ENCODE data around the gene MACROD2.

Gene MACROD2

DNA sequence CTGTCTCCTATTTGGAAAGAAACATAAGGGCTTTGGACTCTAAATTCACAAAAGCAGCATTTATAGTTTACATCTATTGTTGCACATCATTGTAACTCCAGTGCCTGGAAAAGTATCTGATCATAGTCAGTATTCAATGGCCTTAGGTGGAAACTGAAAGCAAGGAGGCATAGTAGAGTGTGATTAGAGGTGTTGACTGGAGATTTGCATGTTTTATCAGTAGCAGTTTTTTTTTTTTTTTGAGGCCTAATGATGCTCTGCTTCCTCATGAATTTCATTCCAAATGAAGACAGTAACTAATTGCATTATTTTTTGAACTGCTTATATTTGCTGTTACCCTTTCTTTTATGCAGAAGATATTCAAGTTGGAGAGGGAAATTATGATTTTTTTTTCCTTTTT, 555.3 kb downstream of the MACROD2 start:
- no peak for DNase-seq (ENCODE audit: low read depth)
- TF ChIP-seq, protein P1, sequence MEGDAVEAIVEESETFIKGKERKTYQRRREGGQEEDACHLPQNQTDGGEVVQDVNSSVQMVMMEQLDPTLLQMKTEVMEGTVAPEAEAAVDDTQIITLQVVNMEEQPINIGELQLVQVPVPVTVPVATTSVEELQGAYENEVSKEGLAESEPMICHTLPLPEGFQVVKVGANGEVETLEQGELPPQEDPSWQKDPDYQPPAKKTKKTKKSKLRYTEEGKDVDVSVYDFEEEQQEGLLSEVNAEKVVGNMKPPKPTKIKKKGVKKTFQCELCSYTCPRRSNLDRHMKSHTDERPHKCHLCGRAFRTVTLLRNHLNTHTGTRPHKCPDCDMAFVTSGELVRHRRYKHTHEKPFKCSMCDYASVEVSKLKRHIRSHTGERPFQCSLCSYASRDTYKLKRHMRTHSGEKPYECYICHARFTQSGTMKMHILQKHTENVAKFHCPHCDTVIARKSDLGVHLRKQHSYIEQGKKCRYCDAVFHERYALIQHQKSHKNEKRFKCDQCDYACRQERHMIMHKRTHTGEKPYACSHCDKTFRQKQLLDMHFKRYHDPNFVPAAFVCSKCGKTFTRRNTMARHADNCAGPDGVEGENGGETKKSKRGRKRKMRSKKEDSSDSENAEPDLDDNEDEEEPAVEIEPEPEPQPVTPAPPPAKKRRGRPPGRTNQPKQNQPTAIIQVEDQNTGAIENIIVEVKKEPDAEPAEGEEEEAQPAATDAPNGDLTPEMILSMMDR (IDR thresholded peaks at IDR 0.05; ENCODE audit: insufficient read depth, low read depth, low read length, missing control alignments) = no peak
- H3K4me3 ChIP-seq (ENCODE audit: low read depth, low read length) = no peak overlapping the region

DNA sequence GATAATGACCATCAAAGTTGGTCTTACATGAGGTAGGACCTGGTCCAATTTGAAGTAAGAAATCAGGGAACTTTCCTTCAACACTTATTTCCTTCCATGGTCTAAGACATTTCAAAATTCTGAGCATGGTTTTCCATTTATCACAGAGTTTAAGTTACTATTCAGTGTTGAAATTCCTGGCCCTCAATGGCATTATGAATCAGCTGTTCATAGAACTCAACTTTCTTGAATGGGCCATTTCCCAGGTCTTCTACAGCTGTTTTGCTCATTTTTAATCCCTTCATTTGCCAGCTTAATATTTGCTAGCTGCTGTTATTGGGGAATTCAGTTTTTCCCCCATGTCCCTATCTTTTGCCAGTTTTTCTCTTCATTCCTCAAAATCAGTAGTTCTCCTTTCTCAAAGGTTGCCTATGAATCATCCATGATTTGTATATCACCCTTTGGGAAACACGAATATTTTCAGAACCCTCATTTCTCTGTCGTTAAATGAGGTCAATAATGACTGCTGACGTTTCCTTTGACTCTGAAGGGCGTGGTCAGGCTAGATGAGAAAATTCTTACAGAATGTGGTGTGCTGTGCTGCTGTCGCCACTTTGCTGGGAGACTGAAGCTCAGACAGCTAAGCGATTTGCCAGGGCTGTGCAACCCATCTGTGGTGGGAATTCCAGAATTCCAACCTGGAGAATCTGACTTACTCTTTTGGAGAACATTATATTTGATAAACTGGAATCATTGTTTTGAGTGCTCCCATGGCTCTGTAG, 558.6 kb downstream of the MACROD2 start:
- TF ChIP-seq, protein P1 (IDR thresholded peaks at IDR 0.05; ENCODE audit: insufficient read depth, low read depth, low read length, missing control alignments) = no peak
- H3K4me3 ChIP-seq (ENCODE audit: low read depth, low read length) = no peak overlapping the region
- DNase-seq (ENCODE audit: low read depth) = no peak

DNA sequence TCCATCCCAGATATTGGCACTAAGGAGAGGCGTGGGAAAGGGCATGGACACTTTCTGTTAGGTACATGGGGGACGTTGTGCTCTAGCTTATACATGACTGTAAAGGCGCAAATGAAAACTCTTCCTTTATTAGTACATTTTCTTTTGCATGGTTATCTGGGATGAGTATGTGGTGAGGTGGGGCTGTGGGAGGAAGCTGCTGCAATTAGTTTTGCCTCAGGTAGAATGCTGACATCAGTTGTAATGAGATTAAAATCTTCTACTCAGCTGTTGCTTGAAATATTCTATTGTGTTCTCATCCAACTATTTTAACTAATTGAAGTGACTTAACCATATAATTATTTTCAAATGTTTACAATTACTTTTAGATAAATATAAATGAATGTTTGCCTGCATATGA, 560.4 kb downstream of the MACROD2 start:
- no peak overlapping the region for H3K4me3 ChIP-seq (ENCODE audit: low read depth, low read length)
- DNase-seq (ENCODE audit: low read depth) = no peak
- TF ChIP-seq, protein P1 (IDR thresholded peaks at IDR 0.05; ENCODE audit: insufficient read depth, low read depth, low read length, missing control alignments) = no peak

DNA sequence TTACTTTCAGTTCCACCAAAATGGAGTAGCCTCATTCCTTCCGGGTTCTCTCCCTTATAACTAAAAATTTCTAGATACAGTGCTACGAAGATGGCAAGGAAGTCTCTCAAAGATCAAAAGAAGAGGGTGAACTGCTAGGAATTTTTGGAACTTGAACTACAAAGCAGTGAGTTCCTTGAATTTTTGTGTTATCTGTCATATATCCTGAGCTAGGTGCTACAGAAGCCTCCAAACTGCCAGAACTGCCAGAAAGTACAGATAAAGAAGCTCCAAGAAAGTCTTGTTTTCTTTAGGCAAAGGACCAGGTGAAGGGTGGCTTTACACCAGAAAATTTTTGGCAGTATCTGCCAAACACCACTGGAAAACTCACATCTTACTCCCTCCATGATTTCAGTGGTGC, 560.9 kb downstream of the MACROD2 start:
- H3K4me3 ChIP-seq (ENCODE audit: low read depth, low read length) = no peak overlapping the region
- TF ChIP-seq, protein P1 (IDR thresholded peaks at IDR 0.05; ENCODE audit: insufficient read depth, low read depth, low read length, missing control alignments) = no peak
- DNase-seq (ENCODE audit: low read depth) = no peak

DNA sequence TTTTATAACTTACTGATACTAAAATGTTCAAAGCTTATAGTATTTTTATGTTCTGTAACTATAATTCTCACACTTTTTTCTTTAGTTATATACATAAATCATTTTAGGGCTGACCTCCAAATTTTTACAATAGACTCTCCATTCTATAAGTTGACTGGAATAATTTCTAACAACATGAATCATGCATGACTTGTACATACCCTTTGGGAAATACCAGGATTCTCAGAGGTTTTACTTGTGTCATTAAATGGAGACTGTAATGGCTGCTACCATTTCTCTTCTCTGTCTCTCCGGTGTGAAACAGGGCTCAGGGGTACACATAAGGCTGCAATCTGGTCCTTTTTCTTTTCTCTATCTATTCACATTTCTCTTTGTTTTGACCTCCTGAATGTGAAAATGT, 564.3 kb downstream of the MACROD2 start:
- TF ChIP-seq, protein P1 (IDR thresholded peaks at IDR 0.05; ENCODE audit: insufficient read depth, low read depth, low read length, missing control alignments) = no peak
- no peak for DNase-seq (ENCODE audit: low read depth)
- no peak overlapping the region for H3K4me3 ChIP-seq (ENCODE audit: low read depth, low read length)

DNA sequence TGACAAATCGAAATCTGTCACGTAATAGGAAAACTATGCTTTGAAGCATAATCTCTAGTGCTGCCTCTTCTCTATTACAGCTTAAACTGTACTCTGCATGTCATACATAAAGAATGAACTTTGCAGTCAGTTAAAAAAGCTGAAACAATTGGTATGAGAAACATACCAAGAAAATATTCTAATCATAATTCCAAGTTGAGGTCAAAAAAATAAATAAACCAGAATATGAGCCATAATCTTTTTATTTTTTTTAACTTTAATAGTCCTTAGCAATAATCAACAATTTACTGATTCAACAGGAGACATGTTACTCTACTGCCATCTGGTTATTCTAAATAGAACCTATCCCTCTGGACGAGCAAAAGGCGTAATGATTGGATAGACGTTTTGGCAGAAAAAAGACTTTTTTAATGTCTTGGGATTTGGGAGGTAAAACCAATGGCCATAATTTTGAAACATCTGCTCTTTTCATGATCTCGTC, 566.5 kb downstream of the MACROD2 start:
- TF ChIP-seq, protein P1 (IDR thresholded peaks at IDR 0.05; ENCODE audit: insufficient read depth, low read depth, low read length, missing control alignments) = no peak
- no peak for DNase-seq (ENCODE audit: low read depth)
- H3K4me3 ChIP-seq (ENCODE audit: low read depth, low read length) = no peak overlapping the region

DNA sequence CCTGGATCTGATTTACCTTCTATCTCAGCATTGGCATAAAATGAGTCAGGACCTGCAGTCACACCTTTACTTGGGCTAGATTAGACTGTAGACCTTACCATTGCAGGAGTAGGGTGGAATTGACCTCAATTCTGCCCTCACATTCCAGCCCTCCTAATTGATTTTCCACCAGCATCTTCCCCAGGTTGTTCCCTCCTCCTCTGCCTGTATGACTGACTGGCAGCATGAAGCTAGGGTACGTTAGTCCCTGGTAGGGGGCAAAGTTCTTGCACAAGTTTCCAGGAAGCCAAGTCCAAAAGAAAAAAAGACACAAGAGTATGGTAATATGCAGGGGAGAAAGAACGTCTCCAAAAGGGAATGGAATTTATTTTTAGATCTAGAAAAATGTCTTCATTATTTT, 567.7 kb downstream of the MACROD2 start:
- DNase-seq (ENCODE audit: low read depth) = no peak
- TF ChIP-seq, protein P1 (IDR thresholded peaks at IDR 0.05; ENCODE audit: insufficient read depth, low read depth, low read length, missing control alignments) = no peak
- H3K4me3 ChIP-seq (ENCODE audit: low read depth, low read length) = no peak overlapping the region
